ENCODE data around the gene MZB1.
"Not testable (repeated sequence)": the region's sequence is repeated elsewhere in the genome, so short reads cannot be mapped to it uniquely, and the experiment has no call there.

Gene MZB1

GRCh38 chr5:139417214-139417613 lies 27.5 kb upstream of the MZB1 start:
- Histone ChIP-seq H3K9me3 (ENCODE audit: low read length) (no peaks in the 10 kb centered on the region), H3K27me3 (ENCODE audit: insufficient read depth, low read length) (no peaks in the 10 kb centered on the region), H3K36me3 (ENCODE audit: insufficient read depth, low read length) (peaks cover 46% of the 10 kb centered on the region), H2AFZ (ENCODE audit: low read depth, low read length) (no peak overlapping the region), H3K4me3 (ENCODE audit: low read length) (no peak overlapping the region), H3K4me1 (ENCODE audit: insufficient read depth, low read length) (peaks cover 7% of the 10 kb centered on the region)

GRCh38 chr5:139416651-139417050 lies 26.9 kb upstream of the MZB1 start:
- Histone ChIP-seq H3K4me3 (ENCODE audit: low read length) (no peak overlapping the region), H3K4me1 (ENCODE audit: insufficient read depth, low read length) (peaks cover 7% of the 10 kb centered on the region), H3K36me3 (ENCODE audit: insufficient read depth, low read length) (peaks cover 46% of the 10 kb centered on the region), H2AFZ (ENCODE audit: low read depth, low read length) (no peak overlapping the region), H3K27me3 (ENCODE audit: insufficient read depth, low read length) (no peaks in the 10 kb centered on the region), H3K9me3 (ENCODE audit: low read length) (no peaks in the 10 kb centered on the region)

GRCh38 chr5:139415869-139416268 lies 26.2 kb upstream of the MZB1 start:
- no peaks in the 10 kb centered on the region for H3K9me3 ChIP-seq (ENCODE audit: low read length)
- no peak overlapping the region for H3K4me3 ChIP-seq (ENCODE audit: low read length)
- H3K36me3 ChIP-seq (ENCODE audit: insufficient read depth, low read length): peaks cover 45% of the 10 kb centered on the region
- no peaks in the 10 kb centered on the region for H3K27me3 ChIP-seq (ENCODE audit: insufficient read depth, low read length)
- H3K4me1 ChIP-seq (ENCODE audit: insufficient read depth, low read length): peaks cover 7% of the 10 kb centered on the region
- H2AFZ ChIP-seq (ENCODE audit: low read depth, low read length): no peak overlapping the region

GRCh38 chr5:139415221-139415861 lies 25.6 kb upstream of the MZB1 start:
- peaks cover 40% of the 10 kb centered on the region for H3K36me3 ChIP-seq (ENCODE audit: insufficient read depth, low read length)
- no peak overlapping the region for H3K4me3 ChIP-seq (ENCODE audit: low read length)
- peaks cover 7% of the 10 kb centered on the region for H3K4me1 ChIP-seq (ENCODE audit: insufficient read depth, low read length)

GRCh38 chr5:139414581-139415130 lies 24.9 kb upstream of the MZB1 start:
- H3K27me3 ChIP-seq (ENCODE audit: insufficient read depth, low read length): no peaks in the 10 kb centered on the region
- H3K4me1 ChIP-seq (ENCODE audit: insufficient read depth, low read length): peaks cover 2% of the 10 kb centered on the region
- no peak overlapping the region for H3K4me3 ChIP-seq (ENCODE audit: low read length)
- H2AFZ ChIP-seq (ENCODE audit: low read depth, low read length): no peak overlapping the region
- peaks cover 33% of the 10 kb centered on the region for H3K36me3 ChIP-seq (ENCODE audit: insufficient read depth, low read length)
- no peaks in the 10 kb centered on the region for H3K9me3 ChIP-seq (ENCODE audit: low read length)

More at GRCh38 chr5:139415221-139415861, 25.6 kb upstream of the MZB1 start:
- Histone ChIP-seq H3K9me3 (ENCODE audit: low read length) (no peaks in the 10 kb centered on the region), H2AFZ (ENCODE audit: low read depth, low read length) (no peak overlapping the region), H3K27me3 (ENCODE audit: insufficient read depth, low read length) (no peaks in the 10 kb centered on the region)

- peaks cover 26% of the 10 kb centered on the region for H3K36me3 ChIP-seq (ENCODE audit: insufficient read depth, low read length)
- H2AFZ ChIP-seq (ENCODE audit: low read depth, low read length): no peak overlapping the region
- H3K9me3 ChIP-seq (ENCODE audit: low read length): no peaks in the 10 kb centered on the region
- H3K4me3 ChIP-seq (ENCODE audit: low read length): no peak overlapping the region
- H3K4me1 ChIP-seq (ENCODE audit: insufficient read depth, low read length): no peaks in the 10 kb centered on the region
- no peaks in the 10 kb centered on the region for H3K27me3 ChIP-seq (ENCODE audit: insufficient read depth, low read length)
Observed at GRCh38 chr5:139413963-139414362, 24.2 kb upstream of the MZB1 start.

- Histone ChIP-seq H3K4me3 (ENCODE audit: low read length) (no peak overlapping the region), H3K4me1 (ENCODE audit: insufficient read depth, low read length) (no peaks in the 10 kb centered on the region), H2AFZ (ENCODE audit: low read depth, low read length) (no peak overlapping the region), H3K9me3 (ENCODE audit: low read length) (no peaks in the 10 kb centered on the region), H3K27me3 (ENCODE audit: insufficient read depth, low read length) (no peaks in the 10 kb centered on the region), H3K36me3 (ENCODE audit: insufficient read depth, low read length) (peaks cover 18% of the 10 kb centered on the region)
Observed at GRCh38 chr5:139413153-139413552, 23.4 kb upstream of the MZB1 start.

GRCh38 chr5:139410993-139411828 lies 21.5 kb upstream of the MZB1 start:
- Histone ChIP-seq H2AFZ (ENCODE audit: low read depth, low read length) (no peak overlapping the region), H3K27me3 (ENCODE audit: insufficient read depth, low read length) (no peaks in the 10 kb centered on the region), H3K36me3 (ENCODE audit: insufficient read depth, low read length) (peaks cover 13% of the 10 kb centered on the region), H3K4me1 (ENCODE audit: insufficient read depth, low read length) (no peaks in the 10 kb centered on the region), H3K4me3 (ENCODE audit: low read length) (no peak overlapping the region), H3K9me3 (ENCODE audit: low read length) (no peaks in the 10 kb centered on the region)

GRCh38 chr5:139410121-139410992 lies 20.6 kb upstream of the MZB1 start:
- Histone ChIP-seq H3K9me3 (ENCODE audit: low read length) (no peaks in the 10 kb centered on the region), H3K4me3 (ENCODE audit: low read length) (no peak overlapping the region), H2AFZ (ENCODE audit: low read depth, low read length) (no peak overlapping the region), H3K36me3 (ENCODE audit: insufficient read depth, low read length) (peaks cover 8% of the 10 kb centered on the region), H3K27me3 (ENCODE audit: insufficient read depth, low read length) (no peaks in the 10 kb centered on the region), H3K4me1 (ENCODE audit: insufficient read depth, low read length) (no peaks in the 10 kb centered on the region)

- not testable (repeated sequence) for H3K27me3 ChIP-seq (ENCODE audit: insufficient read depth, low read length); H2AFZ ChIP-seq (ENCODE audit: low read depth, low read length); H3K4me3 ChIP-seq (ENCODE audit: low read length); H3K4me1 ChIP-seq (ENCODE audit: insufficient read depth, low read length); H3K36me3 ChIP-seq (ENCODE audit: insufficient read depth, low read length); H3K9me3 ChIP-seq (ENCODE audit: low read length)
Observed at GRCh38 chr5:139409116-139409515, 19.4 kb upstream of the MZB1 start.

- no peak overlapping the region for H3K4me3 ChIP-seq (ENCODE audit: low read length)
- H3K36me3 ChIP-seq (ENCODE audit: insufficient read depth, low read length): peaks cover 3% of the 10 kb centered on the region
Observed at GRCh38 chr5:139408191-139408590, 18.5 kb upstream of the MZB1 start.

GRCh38 chr5:139407517-139407916 lies 17.8 kb upstream of the MZB1 start:
- H3K4me1 ChIP-seq (ENCODE audit: insufficient read depth, low read length): peaks cover 13% of the 10 kb centered on the region
- no peaks in the 10 kb centered on the region for H3K27me3 ChIP-seq (ENCODE audit: insufficient read depth, low read length)
- H3K4me3 ChIP-seq (ENCODE audit: low read length): no peak overlapping the region
- peaks cover 1% of the 10 kb centered on the region for H3K36me3 ChIP-seq (ENCODE audit: insufficient read depth, low read length)
- H2AFZ ChIP-seq (ENCODE audit: low read depth, low read length): no peak overlapping the region
- H3K9me3 ChIP-seq (ENCODE audit: low read length): no peaks in the 10 kb centered on the region

More at GRCh38 chr5:139408191-139408590, 18.5 kb upstream of the MZB1 start:
- no peaks in the 10 kb centered on the region for H3K27me3 ChIP-seq (ENCODE audit: insufficient read depth, low read length)
- peaks cover 9% of the 10 kb centered on the region for H3K4me1 ChIP-seq (ENCODE audit: insufficient read depth, low read length)
- H3K9me3 ChIP-seq (ENCODE audit: low read length): no peaks in the 10 kb centered on the region
- no peak overlapping the region for H2AFZ ChIP-seq (ENCODE audit: low read depth, low read length)
